Heart left ventricle (tissue), 16 donors: ENCODE results near the gene ASAP3. TPM values are rescaled to one million over a fixed set of nuclear protein-coding genes. Genes with fewer than 3 reads are reported as not detected.
A peak's percentile ranks its signal among the peaks of the same experiment; 100 is the strongest.
"Not testable (repeated sequence)": the region's sequence is repeated elsewhere in the genome, so short reads cannot be mapped to it uniquely, and the experiment has no call there.

Source experiments
- ATAC-seq, 4 donors: fragments of 200-7000 bp; cut with Tn5 transposase; one replicate each; pipeline ENCODE4 v1.9.1; 2020 to 2022; ENCODE audit warnings: moderate library complexity in 4 of 4, mild to moderate bottlenecking in 3 of 4, moderate number of reproducible peaks in 1 of 4
- DNase-seq, 5 donors: peaks; one replicate each; pipeline ENCODE4 v3.0.0-alpha.2; 2020
- H3K27ac ChIP-seq, 12 donors: fragments of 200-600 bp; sonication (generic) in 4 of 12; one replicate each; pipeline versions ENCODE4 v1.5.0 to v1.8.0; 2016 to 2022; ENCODE audit warnings: mild to moderate bottlenecking in 2 of 12
- H3K27me3 ChIP-seq, 9 donors: fragments of 200-600 bp; sonication (generic) in 2 of 9; one replicate each; pipeline versions ENCODE4 v1.5.1 to v1.8.0; 2016 to 2022; ENCODE audit warnings: mild to moderate bottlenecking in 3 of 9
- H3K36me3 ChIP-seq, 9 donors: fragments of 200-600 bp; sonication (generic) in 2 of 9; one replicate each; pipeline versions ENCODE4 v1.5.0 to v1.8.0; 2018 to 2022; ENCODE audit warnings: mild to moderate bottlenecking in 2 of 9
- H3K4me1 ChIP-seq, 12 donors: fragments of 200-600 bp; sonication (generic) in 4 of 12; one replicate each; pipeline versions ENCODE4 v1.5.0 to v1.8.0; 2016 to 2022; ENCODE audit warnings: mild to moderate bottlenecking in 3 of 12
- H3K4me3 ChIP-seq, 12 donors: fragments of 200-600 bp; sonication (generic) in 4 of 12; one replicate each; pipeline versions ENCODE4 v1.5.0 to v1.8.0; 2017 to 2022; ENCODE audit warnings: mild to moderate bottlenecking in 9 of 12, moderate library complexity in 4 of 12
- H3K9me3 ChIP-seq, 12 donors: fragments of 200-600 bp; sonication (generic) in 4 of 12; one replicate each; pipeline versions ENCODE4 v1.5.0 to v1.8.0; 2016 to 2022; ENCODE audit warnings: mild to moderate bottlenecking in 1 of 12
- CTCF ChIP-seq, 12 donors: fragments of 200-600 bp; sonication (generic) in 4 of 12; IDR thresholded peaks; one replicate each; pipeline versions ENCODE4 v1.5.0 to v1.8.0; 2018 to 2022; ENCODE audit warnings: antibody characterized with exemption in 12 of 12, mild to moderate bottlenecking in 5 of 12
- POLR2A ChIP-seq, 2 donors: fragments of 450-650 bp; IDR thresholded peaks; one replicate each; pipeline ENCODE4 v1.6.1; 2017; ENCODE audit warnings: antibody characterized with exemption in 2 of 2, mild to moderate bottlenecking in 2 of 2, moderate library complexity in 2 of 2
- WGBS, 4 donors: extraction: QIAGEN DNeasy Blood & Tissue Kit in 2 of 4; methylation state at CpG; one replicate each; pipeline versions ENCODE4 v1.1.5 to v1.1.7; 2013 to 2018; 5-methylcytosine and 5-hydroxymethylcytosine counted together
- intact Hi-C, 10 donors: fragments of 100-400 bp; cut with DNase I; formaldehyde crosslinking; loops; one replicate each; pipeline versions ENCODE4 v1.11.1 to v1.14.2; 2022
- polyA plus RNA-seq, 2 donors: library from polyadenylated mRNA; stranded (reverse); fragments of 200-250 nt; gene quantifications; one replicate each; pipeline ENCODE4 v1.2.3, GENCODE V29; 2013
- total RNA-seq, 9 donors: library from RNA; depleted of rRNA in 2 of 9; stranded (reverse); fragments of >200 nt in 2 of 9; fragmentation: NEBNext Ultra II Directional in 3 of 9; extraction: Animal tissue kit (Norgen Biotek cat#: 25700) in 3 of 9; gene quantifications; one replicate each; pipeline versions ENCODE4 v1.1.0 to v1.2.4, GENCODE V29; 2016 to 2023
- donor health status: ischemic (EF 13 %, LVEDD 7.1; RV severe dilation, severe dysfunction).
- donor health status: healthy with polysubstance abuse.
- donor health status: DM: no; HTN: yes; CAD: no.
- donor health status: DM: no; HTN: no; CAD: no.
- donor health status: ischemic (EF 25% LVEDD 6.9; RV normal size, moderate dysfunction).
- donor health status: ischemic (EF 25% LVEDD 5.7; RV mildly dilated, moderate dysfunction).
- donor health status: healthy.
- donor health status: DM: yes; HTN: yes; CAD: no.
- donor health status: ischemic (EF 35%, LVEDD 5.7; RV mildly dilated, moderate dysfunction).
- donor health status: nonischemic (EF 11% LVEDD 7.7; RV severe dilation, severe dysfunction).
- donor health status: DM: yes; HTN: yes; CAD: no.
- donor health status: PGD.
- donor health status: ischemic (EF 29% LVEDD 5.4; RV normal size, mild dysfunction).
- donor health status: nonischemic (EF 23%, LVEDD 6.1; RV moderate dilation, normal function).

Gene ASAP3
- total and polyA plus RNA-seq, 11 donors = 22.4 to 86.1 (median 35.8) TPM

- intact Hi-C loops = no loop called here
- Histone ChIP-seq H3K9me3 (no peaks in the 10 kb centered on the region), H3K4me1 (no peaks in the 10 kb centered on the region), H3K27me3 (no peaks in the 10 kb centered on the region), H3K36me3 (no peaks in the 10 kb centered on the region), H3K27ac (no peak overlapping the region), H3K4me3 (no peak overlapping the region)
- DNase-seq (no peak), ATAC-seq (no peak)
- TF ChIP-seq CTCF (IDR thresholded peaks at IDR 0.05) = no peak
- no peak for TF ChIP-seq POLR2A (IDR thresholded peaks at IDR 0.05)
- WGBS, 4 donors = 63 to 82% (median 80%) methylated on average over 6 of the region's 6 CpGs
These were observed 19.0 kb upstream of the ASAP3 start for GRCh38 chr1:23502951-23503350.

GRCh38 chr1:23500466-23500865 lies 16.5 kb upstream of the ASAP3 start:
- Histone ChIP-seq H3K4me1 (peaks cover 0 to 7% (median 0%) of the 10 kb centered on the region in 12 donors), H3K27ac (no peak overlapping the region), H3K27me3 (no peaks in the 10 kb centered on the region), H3K4me3 (no peak overlapping the region), H3K36me3 (no peaks in the 10 kb centered on the region), H3K9me3 (no peaks in the 10 kb centered on the region)
- WGBS, 4 donors = 29 to 61% (median 49%) methylated on average over 2 of the region's 2 CpGs
- intact Hi-C loops = no loop called here
- TF ChIP-seq POLR2A (IDR thresholded peaks at IDR 0.05) (no peak), CTCF (IDR thresholded peaks at IDR 0.05) (no peak)
- DNase-seq = no peak
- ATAC-seq = no peak

- 83 to 93% (median 87%) methylated on average over 3 of the region's 3 CpGs for WGBS, 4 donors
- peaks cover 0 to 7% (median 0%) of the 10 kb centered on the region in 12 donors for H3K4me1 ChIP-seq
- no peaks in the 10 kb centered on the region for H3K27me3 ChIP-seq
- H3K36me3 ChIP-seq = no peaks in the 10 kb centered on the region
- DNase-seq (no peak), ATAC-seq (peak in 1 of 4 donors; percentile 34)
- intact Hi-C loops = loop anchor here (1.0 to 5.0 kb wide), 7 partner anchors 34 to 144 kb away; partner anchors contain the start of gene E2F2 (in 1 of the 10)
- TF ChIP-seq CTCF (IDR thresholded peaks at IDR 0.05) (no peak), POLR2A (IDR thresholded peaks at IDR 0.05) (no peak)
- no peaks in the 10 kb centered on the region for H3K9me3 ChIP-seq
- no peak overlapping the region for H3K4me3 ChIP-seq
- no peak overlapping the region for H3K27ac ChIP-seq
These were observed 13.9 kb upstream of the ASAP3 start for GRCh38 chr1:23497777-23498439.

GRCh38 chr1:23496490-23497181 lies 12.7 kb upstream of the ASAP3 start:
- peak in 2 of 4 donors; percentile 16 to 34 for ATAC-seq
- intact Hi-C loops = loop anchor here in 9 of 10 donors (1.0 to 5.0 kb wide), 6 partner anchors 36 to 146 kb away; partner anchors contain the start of gene E2F2 (in 1 of the 9)
- 66 to 80% (median 76%) methylated on average over 7 of the region's 7 CpGs for WGBS, 4 donors

GRCh38 chr1:23494836-23495235 lies 10.9 kb upstream of the ASAP3 start:
- intact Hi-C loops = loop anchor here in 6 of 10 donors (5.0 kb wide), 3 partner anchors 37 to 147 kb away; partner anchors contain the start of gene E2F2 (in 1 of the 6)
- not testable (repeated sequence) for DNase-seq, ATAC-seq, H3K27me3 ChIP-seq, H3K4me3 ChIP-seq, H3K36me3 ChIP-seq, H3K9me3 ChIP-seq, H3K27ac ChIP-seq, H3K4me1 ChIP-seq
- WGBS, 4 donors = 81 to 99% (median 88%) methylated on average over 6 of the region's 6 CpGs

More at GRCh38 chr1:23496490-23497181, 12.7 kb upstream of the ASAP3 start:
- Histone ChIP-seq H3K4me3 (no peak overlapping the region), H3K27ac (no peak overlapping the region), H3K9me3 (no peaks in the 10 kb centered on the region), H3K27me3 (no peaks in the 10 kb centered on the region), H3K4me1 (peaks cover 0 to 7% (median 0%) of the 10 kb centered on the region in 12 donors), H3K36me3 (no peaks in the 10 kb centered on the region)
- TF ChIP-seq CTCF (IDR thresholded peaks at IDR 0.05) (no peak), POLR2A (IDR thresholded peaks at IDR 0.05) (no peak)
- DNase-seq = no peak

- H3K4me3 ChIP-seq, DNase-seq, intact Hi-C loops, H3K9me3 ChIP-seq, H3K27me3 ChIP-seq, ATAC-seq, H3K36me3 ChIP-seq, H3K4me1 ChIP-seq, H3K27ac ChIP-seq: not testable (repeated sequence)
- WGBS, 4 donors = 87 to 93% (median 91%) methylated on average over 6 of the region's 6 CpGs
These were observed 8.8 kb upstream of the ASAP3 start for GRCh38 chr1:23492776-23493175.
